GM19452 (cell line): ENCODE measurements around the gene BAD.

Experiments
- ATAC-seq: cut with Tn5 transposase; IDR thresholded peaks from one replicate; pipeline ENCODE4 v1.9.1; 2021; ENCODE audit not compliant: unreplicated experiment

The BAD gene

GRCh38 chr11:64297699-64298358 is 13.4 kb upstream of the BAD start:
- no peak for ATAC-seq

- ATAC-seq: no peak
These were observed 12.6 kb upstream of the BAD start for GRCh38 chr11:64296830-64297698.

GRCh38 chr11:64296236-64296635 is 11.8 kb upstream of the BAD start:
- ATAC-seq: no peak

GRCh38 chr11:64295760-64296159 is 11.3 kb upstream of the BAD start:
- ATAC-seq: no peak

- ATAC-seq: no peak
These were observed 10.3 kb upstream of the BAD start for GRCh38 chr11:64294774-64295173.

GRCh38 chr11:64292460-64293254 is 8.2 kb upstream of the BAD start:
- ATAC-seq: no peak

GRCh38 chr11:64291752-64292459 is 7.4 kb upstream of the BAD start:
- no peak for ATAC-seq

GRCh38 chr11:64291262-64291751 is 6.8 kb upstream of the BAD start, which contains the start of gene KCNK4:
TSS of gene KCNK4 (plus strand) at chr11:64291302. CDS start at chr11:64293019, 1,717 bp downstream.
- no peak for ATAC-seq

- ATAC-seq: no peak
These were observed 6.1 kb upstream of the BAD start for GRCh38 chr11:64290352-64291261.

- no peak for ATAC-seq
These were observed 4.6 kb upstream of the BAD start for GRCh38 chr11:64289002-64289564.

GRCh38 chr11:64288353-64288750 is 3.9 kb upstream of the BAD start:
- ATAC-seq: no peak

GRCh38 chr11:64287676-64288352 is 3.3 kb upstream of the BAD start:
- ATAC-seq: no peak

- ATAC-seq: no peak
These were observed 2.3 kb upstream of the BAD start for GRCh38 chr11:64286801-64287159.

GRCh38 chr11:64285885-64286800 is 1.7 kb upstream of the BAD start:
- no peak for ATAC-seq

- peak; percentile 67 for ATAC-seq
These were observed 758 bp upstream of the BAD start, which contains the start of gene GPR137 for GRCh38 chr11:64284962-64285884. TSS of gene GPR137 (plus strand) at chr11:64285848. CDS start at chr11:64286525, 677 bp downstream.

GRCh38 chr11:64283092-64283491 is 1.4 kb downstream of the BAD start:
- no peak for ATAC-seq
